ENCODE data around the gene UQCC2.

The UQCC2 gene

DNA sequence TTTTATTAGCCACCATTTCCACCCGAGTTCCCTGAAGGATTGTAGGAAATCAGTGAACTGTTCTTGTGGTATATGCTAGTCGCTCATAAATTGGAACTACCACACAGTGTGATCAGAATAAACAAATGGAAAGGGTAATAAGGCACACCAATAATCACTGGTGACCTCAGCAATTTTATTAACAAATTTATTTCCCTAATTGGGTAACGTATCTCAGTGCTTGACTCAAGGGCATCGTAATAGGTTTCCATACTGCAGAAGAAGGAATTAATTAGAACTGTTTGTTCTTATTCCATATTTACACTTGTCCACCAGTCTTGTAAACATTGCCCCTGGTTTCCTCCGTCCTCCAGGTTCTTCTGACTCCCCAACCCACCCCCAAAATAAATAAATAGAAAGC lies 10.0 kb upstream of the UQCC2 start:
- Histone ChIP-seq H3K4me3 (ENCODE audit: low read length) (no peak overlapping the region), H3K9ac (ENCODE audit: low read length) (no peak overlapping the region), H3K4me1 (ENCODE audit: control insufficient read depth, insufficient read depth, low read length) (peaks cover 70% of the 10 kb centered on the region), H3K9me3 (ENCODE audit: control insufficient read depth, low read length) (no peaks in the 10 kb centered on the region), H3K36me3 (ENCODE audit: control insufficient read depth, insufficient read depth, low read length) (no peaks in the 10 kb centered on the region), H3K27me3 (ENCODE audit: control insufficient read depth, insufficient read depth, low read length) (no peaks in the 10 kb centered on the region)

DNA sequence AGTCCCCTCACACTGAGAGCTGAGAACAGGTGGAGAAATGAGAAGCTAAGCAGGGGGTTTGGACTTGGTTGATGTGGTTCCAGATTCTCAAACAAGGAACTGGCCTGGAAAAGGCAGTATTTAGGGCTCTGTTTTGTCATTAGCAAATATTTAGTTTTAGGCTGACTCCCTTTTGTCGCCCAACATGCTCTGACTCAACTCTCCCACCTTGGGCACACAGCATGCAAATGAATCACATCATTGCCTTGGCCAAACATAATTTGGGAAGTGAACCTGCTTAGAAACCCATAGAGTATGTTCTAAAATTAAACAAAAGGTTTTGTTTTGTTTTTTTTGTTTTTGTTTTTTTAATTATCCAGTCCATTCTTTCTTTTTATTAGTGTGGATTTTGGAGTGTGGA lies 9.5 kb upstream of the UQCC2 start:
- Histone ChIP-seq H3K9ac (ENCODE audit: low read length) (peak overlapping the region; percentile 61), H3K9me3 (ENCODE audit: control insufficient read depth, low read length) (no peaks in the 10 kb centered on the region), H3K36me3 (ENCODE audit: control insufficient read depth, insufficient read depth, low read length) (no peaks in the 10 kb centered on the region), H3K4me3 (ENCODE audit: low read length) (no peak overlapping the region), H3K27me3 (ENCODE audit: control insufficient read depth, insufficient read depth, low read length) (no peaks in the 10 kb centered on the region), H3K4me1 (ENCODE audit: control insufficient read depth, insufficient read depth, low read length) (peaks cover 75% of the 10 kb centered on the region)

DNA sequence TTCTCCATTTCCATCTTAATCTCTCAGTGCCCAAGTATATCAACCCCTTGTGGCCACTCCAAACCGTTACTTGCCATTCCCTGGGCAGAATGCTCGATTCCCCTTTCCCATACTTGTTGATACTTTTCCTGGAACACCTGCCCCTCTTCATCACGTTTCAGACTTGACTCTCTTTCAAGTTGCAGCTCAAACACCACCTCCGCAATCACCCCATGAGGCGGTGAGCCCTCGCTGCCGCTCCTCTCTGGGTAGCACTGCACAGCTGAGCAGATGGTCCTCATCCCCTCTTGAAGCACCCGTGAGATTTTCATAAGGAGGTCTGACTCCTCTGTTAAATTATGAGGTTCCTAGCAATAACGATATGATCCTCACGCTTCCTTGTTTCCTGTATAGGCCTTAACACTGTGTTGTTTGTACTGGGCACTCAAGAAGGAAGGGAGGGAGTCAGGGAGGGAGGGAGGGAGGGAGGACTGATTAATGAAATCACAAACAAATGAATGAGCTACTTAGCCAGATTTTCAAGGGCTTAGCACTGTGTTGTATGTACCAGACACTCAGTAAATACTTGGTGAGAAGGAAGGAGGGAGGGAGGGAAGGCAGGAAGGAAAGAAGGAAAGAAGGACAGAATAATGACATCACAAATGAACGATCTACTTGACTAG lies 8.0 kb upstream of the UQCC2 start:
- Histone ChIP-seq H3K4me1 (ENCODE audit: control insufficient read depth, insufficient read depth, low read length) (peaks cover 84% of the 10 kb centered on the region), H3K36me3 (ENCODE audit: control insufficient read depth, insufficient read depth, low read length) (no peaks in the 10 kb centered on the region), H3K9me3 (ENCODE audit: control insufficient read depth, low read length) (no peaks in the 10 kb centered on the region), H3K9ac (ENCODE audit: low read length) (peak overlapping the region; percentile 74), H3K27me3 (ENCODE audit: control insufficient read depth, insufficient read depth, low read length) (no peaks in the 10 kb centered on the region), H3K4me3 (ENCODE audit: low read length) (peak overlapping the region; percentile 37)

DNA sequence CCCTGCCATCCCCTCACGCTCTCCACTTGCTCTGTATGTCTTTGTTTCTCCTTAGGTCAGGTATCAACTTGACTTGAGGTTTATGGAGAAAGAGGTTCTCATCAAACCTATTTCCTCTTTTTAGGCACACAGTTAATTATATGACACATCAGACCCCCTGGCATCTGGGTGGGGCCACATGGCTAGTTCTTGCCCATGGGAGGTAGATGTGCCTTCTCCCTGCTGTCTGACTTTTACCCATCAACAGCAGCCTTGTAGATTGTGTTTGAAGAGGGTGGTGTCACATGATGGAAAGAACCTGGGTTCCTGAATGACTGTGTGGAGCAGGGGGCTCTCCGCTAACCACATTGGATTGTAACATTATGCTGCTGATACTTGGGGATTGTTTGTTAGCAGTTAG lies 7.2 kb upstream of the UQCC2 start:
- Histone ChIP-seq H3K9ac (ENCODE audit: low read length) (peak overlapping the region; percentile 74), H3K36me3 (ENCODE audit: control insufficient read depth, insufficient read depth, low read length) (no peaks in the 10 kb centered on the region), H3K27me3 (ENCODE audit: control insufficient read depth, insufficient read depth, low read length) (no peaks in the 10 kb centered on the region), H3K4me3 (ENCODE audit: low read length) (no peak overlapping the region), H3K4me1 (ENCODE audit: control insufficient read depth, insufficient read depth, low read length) (peaks cover 83% of the 10 kb centered on the region), H3K9me3 (ENCODE audit: control insufficient read depth, low read length) (no peaks in the 10 kb centered on the region)

DNA sequence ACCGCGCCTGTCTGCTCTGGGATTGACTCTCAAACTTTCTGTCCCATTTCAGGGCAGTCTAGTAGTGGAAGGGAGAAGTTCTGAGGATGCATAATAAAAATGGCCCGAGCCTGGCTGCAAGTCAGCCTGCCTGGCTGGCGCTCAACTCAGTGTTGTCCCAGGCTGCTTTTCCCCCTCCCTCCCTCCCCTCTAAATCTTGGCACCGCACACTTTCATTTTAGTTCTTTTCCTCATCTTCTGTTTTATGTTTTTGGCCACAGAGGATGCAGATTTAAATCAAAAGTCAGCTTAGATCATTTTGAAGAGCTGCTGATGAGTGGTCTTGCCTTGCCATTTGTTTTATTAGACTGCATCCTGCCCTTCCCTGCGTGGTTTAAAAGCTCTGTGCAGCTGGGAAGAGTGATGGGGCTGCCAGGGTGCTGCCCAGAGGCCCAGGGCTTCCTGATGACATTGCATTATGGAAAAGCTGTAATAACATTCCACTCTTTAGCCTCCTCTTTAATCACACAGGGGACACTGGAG lies 6.5 kb upstream of the UQCC2 start:
- peaks cover 75% of the 10 kb centered on the region for H3K4me1 ChIP-seq (ENCODE audit: control insufficient read depth, insufficient read depth, low read length)
- H3K9me3 ChIP-seq (ENCODE audit: control insufficient read depth, low read length), result no peaks in the 10 kb centered on the region
- H3K36me3 ChIP-seq (ENCODE audit: control insufficient read depth, insufficient read depth, low read length), result no peaks in the 10 kb centered on the region
- no peak overlapping the region for H3K9ac ChIP-seq (ENCODE audit: low read length)
- no peak overlapping the region for H3K4me3 ChIP-seq (ENCODE audit: low read length)
- H3K27me3 ChIP-seq (ENCODE audit: control insufficient read depth, insufficient read depth, low read length), result no peaks in the 10 kb centered on the region

DNA sequence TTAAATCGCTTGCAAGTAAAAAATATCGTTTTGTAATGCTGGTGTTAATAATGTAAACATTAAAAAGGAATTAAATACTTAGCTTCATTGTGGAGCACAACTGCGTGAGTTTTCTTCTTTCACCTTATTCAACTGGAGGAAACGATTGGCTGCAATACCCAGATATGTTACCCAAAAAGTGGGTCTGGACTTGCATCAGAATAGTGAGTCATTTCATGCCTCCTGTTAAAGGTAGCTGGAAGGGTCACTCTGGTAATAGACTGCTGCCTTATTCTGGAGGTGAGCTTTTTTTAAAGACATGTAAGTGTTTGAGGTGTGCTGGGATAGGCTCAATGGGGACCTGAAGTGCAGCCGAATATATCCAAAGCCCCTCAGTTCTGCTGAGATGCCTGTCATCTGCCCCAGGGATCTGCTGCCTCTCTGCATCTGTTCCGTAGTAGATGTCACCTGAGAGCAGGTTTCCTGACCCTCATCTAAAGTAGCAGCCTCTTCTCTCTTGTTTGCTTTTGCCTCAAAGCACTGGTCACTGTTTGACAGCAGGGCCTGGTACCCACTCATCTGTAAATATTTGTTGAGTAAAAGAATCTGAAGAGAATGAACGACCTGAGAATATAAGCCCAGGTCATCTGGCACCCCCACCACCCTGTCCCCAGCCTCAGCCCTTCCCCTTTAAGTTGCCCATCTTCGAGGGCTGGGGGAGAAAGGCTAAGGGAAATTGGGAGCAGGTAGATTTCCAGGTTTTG lies 5.6 kb upstream of the UQCC2 start:
- H3K27me3 ChIP-seq (ENCODE audit: control insufficient read depth, insufficient read depth, low read length), result no peaks in the 10 kb centered on the region
- H3K9ac ChIP-seq (ENCODE audit: low read length), result peak overlapping the region; percentile 1
- no peaks in the 10 kb centered on the region for H3K9me3 ChIP-seq (ENCODE audit: control insufficient read depth, low read length)
- H3K4me3 ChIP-seq (ENCODE audit: low read length), result no peak overlapping the region
- H3K4me1 ChIP-seq (ENCODE audit: control insufficient read depth, insufficient read depth, low read length), result peaks cover 67% of the 10 kb centered on the region
- no peaks in the 10 kb centered on the region for H3K36me3 ChIP-seq (ENCODE audit: control insufficient read depth, insufficient read depth, low read length)

DNA sequence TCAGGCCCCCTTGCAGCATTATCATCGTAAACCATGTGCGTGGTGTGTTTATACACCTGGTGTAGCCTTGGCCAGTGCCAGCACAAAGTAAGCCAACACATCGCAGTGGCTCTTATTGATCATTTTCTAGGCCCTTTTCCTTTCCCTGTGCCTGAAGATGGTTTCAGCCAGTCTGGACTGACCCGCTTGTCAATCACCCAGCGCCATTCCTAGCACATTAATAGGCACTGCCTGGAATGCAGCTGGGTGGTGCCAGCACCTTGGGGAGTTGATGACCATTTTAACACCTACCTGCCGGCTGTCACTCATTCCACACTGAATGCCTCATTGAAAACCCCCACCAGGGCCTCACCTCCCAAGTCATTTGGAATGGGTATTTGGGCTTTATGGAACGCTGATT lies 4.9 kb upstream of the UQCC2 start:
- Histone ChIP-seq H3K36me3 (ENCODE audit: control insufficient read depth, insufficient read depth, low read length) (no peaks in the 10 kb centered on the region), H3K9me3 (ENCODE audit: control insufficient read depth, low read length) (no peaks in the 10 kb centered on the region), H3K4me3 (ENCODE audit: low read length) (no peak overlapping the region), H3K4me1 (ENCODE audit: control insufficient read depth, insufficient read depth, low read length) (peaks cover 64% of the 10 kb centered on the region), H3K27me3 (ENCODE audit: control insufficient read depth, insufficient read depth, low read length) (no peaks in the 10 kb centered on the region), H3K9ac (ENCODE audit: low read length) (no peak overlapping the region)

DNA sequence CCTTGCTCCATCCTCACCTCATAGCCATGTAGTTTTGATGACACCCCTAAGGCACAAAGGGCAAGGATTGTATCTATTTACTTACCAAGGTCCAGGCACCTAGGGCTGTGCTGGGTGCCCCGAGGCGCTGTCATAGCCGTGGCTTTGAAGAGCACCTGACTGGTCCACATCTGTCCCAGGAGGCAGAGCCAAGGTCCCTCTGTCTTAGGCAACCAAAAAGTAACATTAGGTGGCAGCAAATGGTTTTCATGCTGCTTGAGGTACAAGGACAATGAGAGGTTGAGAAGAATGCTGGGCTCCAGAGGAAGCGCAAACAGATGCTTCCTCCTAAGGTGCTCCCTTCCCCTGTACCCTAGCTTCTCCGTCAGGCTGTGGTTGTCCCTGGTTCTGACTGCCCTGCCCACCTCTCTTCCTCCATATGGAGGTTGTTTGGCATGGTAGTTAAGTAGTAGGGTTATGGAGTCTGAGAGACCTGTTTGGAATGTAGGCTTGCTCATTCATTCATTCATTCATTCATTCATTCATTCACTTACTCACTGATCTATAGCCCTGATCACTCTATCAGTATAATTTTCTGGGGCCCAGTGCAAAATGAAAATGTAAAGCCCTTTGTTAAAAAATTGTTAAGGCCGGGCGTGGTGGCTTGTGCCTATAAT lies 3.0 kb upstream of the UQCC2 start:
- H3K36me3 ChIP-seq (ENCODE audit: control insufficient read depth, insufficient read depth, low read length), result no peaks in the 10 kb centered on the region
- no peaks in the 10 kb centered on the region for H3K9me3 ChIP-seq (ENCODE audit: control insufficient read depth, low read length)
- H3K9ac ChIP-seq (ENCODE audit: low read length), result no peak overlapping the region
- peaks cover 53% of the 10 kb centered on the region for H3K4me1 ChIP-seq (ENCODE audit: control insufficient read depth, insufficient read depth, low read length)
- no peak overlapping the region for H3K4me3 ChIP-seq (ENCODE audit: low read length)
- H3K27me3 ChIP-seq (ENCODE audit: control insufficient read depth, insufficient read depth, low read length), result no peaks in the 10 kb centered on the region

DNA sequence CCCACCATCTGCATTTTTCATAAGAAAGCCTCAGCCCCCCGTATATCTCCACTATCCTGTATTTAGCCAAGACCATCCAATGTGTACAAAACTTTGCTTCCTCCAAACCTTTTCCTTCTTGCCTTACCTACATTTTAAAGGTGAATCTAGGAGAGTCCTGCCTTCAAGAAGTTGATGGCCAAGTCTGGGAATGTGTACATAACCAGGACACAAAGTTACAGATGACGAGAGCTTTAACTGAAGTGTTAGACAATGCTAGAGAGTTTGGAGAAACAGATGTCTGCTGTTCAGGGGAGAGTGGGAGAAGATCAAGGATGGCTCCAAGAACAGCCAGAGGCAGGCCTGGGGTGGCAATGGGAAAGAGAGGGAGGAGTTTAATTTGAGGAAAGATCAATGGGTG lies 2.3 kb upstream of the UQCC2 start:
- Histone ChIP-seq H3K4me1 (ENCODE audit: control insufficient read depth, insufficient read depth, low read length) (peaks cover 46% of the 10 kb centered on the region), H3K4me3 (ENCODE audit: low read length) (no peak overlapping the region), H3K27me3 (ENCODE audit: control insufficient read depth, insufficient read depth, low read length) (no peaks in the 10 kb centered on the region), H3K9ac (ENCODE audit: low read length) (no peak overlapping the region), H3K36me3 (ENCODE audit: control insufficient read depth, insufficient read depth, low read length) (no peaks in the 10 kb centered on the region), H3K9me3 (ENCODE audit: control insufficient read depth, low read length) (no peaks in the 10 kb centered on the region)

DNA sequence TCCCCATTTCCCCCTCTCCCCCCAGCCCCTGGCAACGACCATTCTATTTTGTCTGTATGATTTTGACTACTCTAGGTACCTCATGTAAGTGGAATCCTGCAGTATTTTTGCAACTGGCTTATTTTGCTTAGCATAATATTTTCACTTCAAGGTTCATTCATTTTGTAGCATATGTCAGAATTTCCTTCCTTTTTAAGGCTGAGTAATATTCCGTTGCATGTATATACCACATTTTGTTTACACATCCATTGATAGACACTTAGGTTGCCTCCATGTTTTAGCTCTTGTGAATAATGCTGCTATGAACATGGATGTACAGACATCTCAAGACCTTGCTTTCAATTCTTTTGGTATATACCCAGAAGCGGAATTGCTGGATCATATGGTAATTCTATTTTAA lies 1.4 kb upstream of the UQCC2 start:
- H3K9me3 ChIP-seq (ENCODE audit: control insufficient read depth, low read length), result no peaks in the 10 kb centered on the region
- peaks cover 38% of the 10 kb centered on the region for H3K4me1 ChIP-seq (ENCODE audit: control insufficient read depth, insufficient read depth, low read length)
- no peaks in the 10 kb centered on the region for H3K27me3 ChIP-seq (ENCODE audit: control insufficient read depth, insufficient read depth, low read length)
- no peak overlapping the region for H3K4me3 ChIP-seq (ENCODE audit: low read length)
- no peak overlapping the region for H3K9ac ChIP-seq (ENCODE audit: low read length)
- H3K36me3 ChIP-seq (ENCODE audit: control insufficient read depth, insufficient read depth, low read length), result no peaks in the 10 kb centered on the region

DNA sequence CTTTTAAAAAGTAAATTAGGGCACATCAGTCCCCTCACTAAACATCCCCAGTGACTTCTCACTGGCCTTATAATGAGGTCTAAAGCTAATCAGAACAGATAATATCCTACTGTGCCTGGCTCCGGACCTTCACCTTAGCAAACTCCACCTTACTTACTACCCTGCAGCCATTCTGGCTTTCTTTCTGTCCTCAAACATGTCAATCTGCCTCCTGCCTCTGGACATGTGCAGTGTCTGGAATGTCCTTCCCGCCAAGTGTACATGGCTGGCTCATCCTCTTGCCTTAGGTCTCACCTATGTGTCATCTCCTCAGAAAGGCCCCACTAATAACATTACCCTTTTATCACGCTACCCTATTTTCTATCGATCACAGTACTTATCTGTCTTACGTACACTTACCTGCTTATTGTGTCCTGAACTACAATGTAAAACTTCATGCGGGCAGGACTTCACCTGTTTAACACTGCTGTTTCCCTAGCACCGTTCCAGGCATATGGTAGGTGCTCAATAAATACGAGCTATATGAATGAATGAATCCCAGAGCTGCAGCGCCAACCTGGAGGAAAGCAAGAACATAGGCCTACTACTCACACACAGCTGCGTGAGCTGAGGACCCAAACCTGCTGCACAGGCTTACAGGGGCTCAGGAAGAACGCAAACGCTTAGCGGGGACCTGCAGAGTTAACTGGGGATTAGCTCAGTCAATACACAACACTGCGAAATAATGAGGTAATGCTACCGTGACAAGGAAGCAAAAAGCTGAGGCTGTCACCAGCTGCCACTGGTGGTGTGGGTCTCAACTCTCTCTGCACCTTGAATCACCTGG lies 991 bp downstream of the UQCC2 start:
- Histone ChIP-seq H3K4me1 (ENCODE audit: control insufficient read depth, insufficient read depth, low read length) (peaks cover 15% of the 10 kb centered on the region), H3K9ac (ENCODE audit: low read length) (peak overlapping the region; percentile 77), H3K36me3 (ENCODE audit: control insufficient read depth, insufficient read depth, low read length) (no peaks in the 10 kb centered on the region), H3K9me3 (ENCODE audit: control insufficient read depth, low read length) (no peaks in the 10 kb centered on the region), H3K4me3 (ENCODE audit: low read length) (peak overlapping the region; percentile 81), H3K27me3 (ENCODE audit: control insufficient read depth, insufficient read depth, low read length) (no peaks in the 10 kb centered on the region)

Data from mucosa of stomach (tissue), 1 donor.